Peyer's patch (tissue), 4 donors: ENCODE data around the gene KRTAP25-1.
A peak's percentile ranks its signal among the peaks of the same experiment; 100 is the strongest.

Experiments
- CTCF ChIP-seq, 6 experiments: fragments of 450-650 bp in 4 of 6; fragments of 200-600 bp in 2 of 6; sonication (generic) in 1 of 6; IDR thresholded peaks; one replicate each; pipeline ENCODE4 v1.5.1; 2017 to 2019; ENCODE audit warnings: antibody characterized with exemption in 6 of 6, mild to moderate bottlenecking in 3 of 6, moderate library complexity in 1 of 6
- POLR2A ChIP-seq, 2 donors: fragments of 450-650 bp; IDR thresholded peaks; one replicate each; pipeline ENCODE4 v1.5.1; 2017; ENCODE audit warnings: antibody characterized with exemption in 2 of 2, mild to moderate bottlenecking in 2 of 2, moderate library complexity in 2 of 2

DNA sequence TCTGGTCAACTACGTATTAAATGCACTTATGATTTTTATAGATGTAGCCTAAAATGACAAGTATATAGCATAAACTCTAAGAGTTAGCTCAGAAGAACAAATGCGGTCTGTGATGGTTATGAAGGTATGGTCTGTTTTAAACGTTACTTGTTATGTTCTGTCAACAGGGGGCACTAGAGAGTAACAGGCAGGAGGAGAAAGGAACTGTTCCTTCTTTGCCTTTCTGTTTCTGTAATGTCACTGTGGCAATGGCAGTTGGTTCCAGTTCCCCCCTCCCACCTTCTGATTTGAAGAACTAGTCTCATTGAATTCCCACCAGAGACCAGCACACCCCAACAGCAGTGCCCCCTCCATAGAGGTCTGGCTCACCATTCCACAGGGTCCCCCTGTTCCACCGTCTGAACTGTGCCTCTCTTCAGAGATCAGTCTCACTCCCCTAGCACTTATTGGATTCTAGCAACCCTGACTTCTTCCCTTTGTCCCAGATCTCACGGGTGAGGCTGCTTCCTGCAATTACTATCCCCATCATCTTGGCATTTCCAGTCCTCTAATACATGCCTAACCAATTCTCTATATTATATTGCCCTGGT, 20.6 kb downstream of the KRTAP25-1 start:
- TF ChIP-seq CTCF (IDR thresholded peaks at IDR 0.05) (peak in 3 of 6 experiments; percentile 11 to 29 (median 27)), POLR2A (IDR thresholded peaks at IDR 0.05) (no peak)
